NCI-H2107 (cell line): Measurements from ENCODE around the gene CLRN3.

ENCODE experiments used
- DNase-seq: peaks from one replicate; lab custom pipeline; 2025; lab: John Stamatoyannopoulos, UW

The CLRN3 gene

DNA sequence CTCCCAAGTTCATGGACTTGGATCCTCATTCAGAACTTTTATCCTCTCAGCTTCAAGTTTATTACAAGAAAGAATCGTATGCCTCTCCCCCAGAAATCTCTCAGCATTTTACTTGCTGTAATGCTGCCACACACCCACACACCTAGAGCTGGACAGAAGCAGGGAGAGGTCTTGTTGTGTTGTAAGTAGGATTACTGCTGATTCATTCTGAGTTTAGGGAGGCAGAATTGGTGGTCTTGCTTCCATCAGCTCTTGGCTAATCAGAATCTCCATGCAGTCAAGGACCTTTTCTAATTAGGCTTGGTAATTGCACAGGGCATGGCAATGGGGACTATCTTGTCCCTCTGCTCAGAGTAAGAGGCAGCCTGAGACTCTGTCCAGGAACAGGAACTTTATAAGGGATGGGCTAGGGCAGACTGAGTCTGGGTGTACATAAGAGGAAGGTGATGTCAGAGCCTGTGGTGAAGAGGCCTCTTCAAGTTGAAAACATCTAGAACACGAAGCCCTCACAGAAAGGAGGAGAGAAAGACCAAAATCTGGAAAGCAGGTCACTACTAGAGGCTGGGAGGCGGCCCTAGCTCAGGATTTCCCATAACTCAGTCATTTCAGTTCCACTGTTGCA is 7.1 kb upstream of the CLRN3 start:
- DNase-seq: no peak

DNA sequence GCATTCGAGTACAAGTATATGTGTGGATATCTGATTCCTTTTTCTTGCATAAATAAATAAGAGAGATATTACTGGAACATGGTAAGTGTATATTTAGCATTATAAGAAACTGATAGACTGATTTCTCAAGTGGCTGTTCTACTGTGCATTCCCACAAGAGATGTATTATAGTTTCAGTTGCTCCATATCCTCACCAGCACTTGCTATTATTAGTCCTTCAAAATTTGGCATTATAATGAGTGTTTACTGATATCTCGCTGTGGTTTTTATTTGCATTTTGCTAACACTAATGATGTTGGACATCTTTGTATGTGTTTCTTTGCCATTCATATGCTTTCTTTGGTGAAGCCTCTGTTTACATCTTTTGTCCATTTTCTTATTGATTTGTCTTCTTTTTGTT is 4.4 kb upstream of the CLRN3 start:
- no peak for DNase-seq

DNA sequence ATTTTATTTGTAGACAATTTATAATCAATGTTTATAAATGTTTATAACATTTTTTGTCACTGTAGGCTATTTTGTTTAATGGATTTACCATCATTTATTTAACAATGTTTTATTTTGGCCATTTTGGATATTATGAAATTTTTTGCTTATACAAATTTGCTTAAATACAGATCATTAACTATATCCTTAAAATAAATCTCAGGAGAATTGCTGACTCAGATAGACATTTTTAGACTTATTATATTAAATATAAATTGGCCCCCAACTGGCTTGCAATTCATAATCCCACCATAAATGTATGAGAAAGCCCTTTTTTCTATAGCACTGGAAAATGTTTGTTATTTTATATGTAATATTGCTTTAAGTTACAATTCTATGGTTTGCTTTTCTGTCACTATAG is 3.8 kb upstream of the CLRN3 start:
- no peak for DNase-seq

DNA sequence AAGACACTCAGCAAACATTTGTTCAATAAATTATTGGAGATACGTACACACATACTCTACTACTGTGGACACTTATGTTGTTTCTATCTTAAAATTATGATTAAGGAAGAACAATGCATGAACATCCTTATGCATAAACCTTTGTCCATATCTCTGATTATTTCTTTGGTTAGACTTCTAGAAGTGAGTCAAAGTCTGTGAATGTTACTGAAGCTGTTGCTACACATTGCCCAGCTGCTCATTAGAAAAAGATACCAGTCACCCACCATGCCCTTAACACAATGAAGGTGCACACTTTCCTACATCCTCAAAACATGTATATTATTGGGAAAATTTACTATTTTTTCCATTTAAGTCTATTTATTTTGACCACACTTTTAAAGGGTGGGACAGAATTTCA is 1.4 kb upstream of the CLRN3 start:
- DNase-seq: no peak

DNA sequence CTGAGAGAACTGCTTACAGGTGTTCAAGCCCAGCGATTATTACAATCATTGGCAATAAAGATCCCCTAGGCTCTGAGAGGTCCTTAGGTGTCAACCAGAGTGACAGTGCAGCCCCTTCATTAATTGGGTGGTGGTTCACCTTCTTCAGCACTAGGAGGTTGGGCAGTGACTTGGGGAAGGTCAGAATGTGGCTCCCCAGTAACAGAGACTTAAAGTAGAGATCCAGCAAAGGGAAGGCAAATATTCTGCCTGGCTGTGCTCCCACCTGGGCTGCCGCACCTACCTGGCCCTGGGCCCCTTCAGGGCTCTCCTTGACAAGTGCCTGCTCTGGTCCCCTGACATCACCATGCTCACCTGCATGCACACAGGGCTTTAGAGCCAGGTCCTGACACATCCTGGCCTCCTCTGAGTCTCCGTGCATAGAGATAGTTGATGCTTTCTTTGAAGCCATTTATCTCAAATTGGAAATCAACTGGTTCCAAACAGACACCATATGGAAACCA is 1.9 kb downstream of the CLRN3 start:
- no peak for DNase-seq

DNA sequence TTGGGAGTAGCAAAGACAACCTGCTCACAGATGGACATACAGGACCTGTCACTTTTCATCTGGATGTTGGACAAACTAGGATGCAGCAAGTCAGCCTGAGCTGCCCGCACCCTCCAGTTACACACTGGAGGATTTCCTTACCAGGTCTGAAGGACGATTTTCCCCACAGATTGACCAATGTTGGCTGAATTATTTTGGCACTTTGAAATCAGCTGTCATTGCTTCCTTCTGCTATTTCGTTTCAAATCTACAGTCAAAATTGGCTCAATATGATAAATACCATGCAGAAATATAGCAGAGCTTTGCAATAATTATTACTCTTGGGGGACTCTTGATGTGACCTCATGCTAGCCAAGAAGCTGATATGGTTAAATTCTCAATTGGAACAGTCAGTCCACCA is 2.5 kb downstream of the CLRN3 start:
- DNase-seq: no peak

DNA sequence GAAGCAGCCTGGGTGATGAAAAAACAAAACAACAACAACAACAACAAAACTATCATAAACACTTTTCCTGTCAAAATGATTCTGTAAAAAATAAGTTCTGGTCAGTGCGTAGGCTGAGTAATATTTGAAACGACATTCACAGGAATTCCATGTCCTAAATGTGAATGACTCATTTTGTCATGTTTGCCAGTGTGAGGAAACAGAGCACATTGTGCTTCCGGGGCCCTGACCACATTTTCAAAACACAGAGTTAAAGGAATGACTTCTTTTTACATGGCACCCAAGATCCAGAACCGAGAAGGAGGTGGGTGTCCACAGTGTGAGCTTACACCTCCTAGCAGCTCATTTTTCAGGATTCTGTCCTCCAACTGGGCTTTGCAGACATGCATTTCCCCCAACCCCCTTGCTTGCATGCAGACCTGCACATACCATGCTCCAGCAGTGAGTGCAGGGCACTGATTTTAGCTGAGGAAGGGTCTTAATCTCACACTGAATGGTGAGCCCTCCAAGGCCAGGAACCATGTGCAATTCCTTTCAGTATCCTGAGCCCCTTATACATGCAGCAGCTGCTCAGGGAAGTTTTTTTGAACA is 3.0 kb downstream of the CLRN3 start:
- no peak for DNase-seq

DNA sequence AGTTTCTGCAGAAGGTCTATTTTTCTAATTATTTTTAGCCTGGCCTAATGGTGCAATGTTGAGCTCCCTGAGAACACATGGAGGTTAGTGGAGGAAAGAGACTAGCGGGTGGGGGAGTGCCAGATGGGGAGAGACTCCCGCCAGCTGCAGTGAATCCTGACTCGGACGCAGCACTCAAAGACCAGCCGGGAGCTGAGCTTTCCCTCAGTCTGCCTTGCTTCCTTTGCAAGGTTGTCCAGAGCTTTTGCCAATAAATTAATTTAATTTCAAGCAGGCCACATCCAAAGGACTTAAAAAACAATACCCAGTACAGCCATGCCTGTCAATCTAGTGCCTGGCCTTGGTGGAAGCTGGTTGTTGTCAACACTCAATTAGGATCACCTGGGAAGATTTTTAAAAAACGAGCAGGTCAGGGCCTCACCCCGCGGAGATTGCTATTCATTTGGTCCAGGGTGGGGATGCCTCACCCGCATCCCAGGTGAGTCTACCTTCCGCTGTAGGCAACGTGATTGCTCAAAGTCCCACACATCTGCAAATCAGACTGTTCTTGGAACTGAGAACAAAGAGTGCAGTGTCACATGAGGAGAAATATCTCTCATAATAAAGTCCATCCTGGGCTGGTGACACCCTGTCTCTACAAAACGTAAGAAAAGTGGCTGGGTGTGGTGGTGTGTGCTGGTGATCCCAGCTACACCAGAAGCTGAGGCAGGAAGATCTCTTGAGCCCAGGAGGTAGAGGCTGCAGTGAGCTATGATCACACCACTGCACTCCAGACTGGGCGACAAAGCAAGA is 4.0 kb downstream of the CLRN3 start:
- no peak for DNase-seq

DNA sequence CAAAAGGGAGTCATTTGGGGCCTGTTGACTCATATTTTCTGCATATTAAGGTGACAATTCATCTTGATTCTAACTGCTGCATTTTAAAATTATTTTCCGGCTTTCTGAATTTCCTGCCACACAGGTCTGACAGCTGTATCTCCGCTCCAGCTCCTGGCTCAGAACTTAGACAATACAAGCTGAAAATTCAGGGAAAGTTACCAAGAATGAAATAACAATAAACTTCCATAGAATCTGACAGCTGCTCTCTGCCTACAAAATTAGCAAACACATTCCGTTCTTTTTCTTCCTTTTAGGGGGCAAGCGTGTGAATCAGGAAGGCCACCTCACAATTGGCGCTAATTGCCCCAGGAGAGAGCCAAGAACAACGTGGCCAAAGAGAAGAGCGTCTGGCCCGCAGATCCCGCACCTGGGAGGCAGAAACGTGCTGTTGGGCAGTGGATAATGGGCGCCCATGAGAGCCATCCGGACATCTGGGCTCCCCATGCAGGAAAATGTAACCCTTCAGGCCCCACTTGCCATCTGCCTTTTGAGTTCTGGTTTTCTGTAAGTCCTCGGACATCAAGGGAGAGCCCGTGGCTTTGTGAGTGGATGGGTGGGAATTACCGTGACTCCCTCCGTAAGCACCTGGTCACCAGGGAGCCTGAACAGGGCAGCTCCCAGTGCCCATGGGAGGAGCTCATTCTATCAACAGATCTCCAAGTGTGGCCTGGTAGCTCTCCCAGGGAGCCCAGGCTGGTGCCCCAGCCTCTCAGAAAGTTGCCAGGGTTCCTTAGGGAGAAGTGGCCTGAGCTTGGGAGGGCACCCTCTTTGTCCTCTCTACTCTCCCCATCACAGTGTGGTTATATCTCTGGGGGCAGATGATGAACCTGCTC is 5.0 kb downstream of the CLRN3 start:
- DNase-seq: no peak

DNA sequence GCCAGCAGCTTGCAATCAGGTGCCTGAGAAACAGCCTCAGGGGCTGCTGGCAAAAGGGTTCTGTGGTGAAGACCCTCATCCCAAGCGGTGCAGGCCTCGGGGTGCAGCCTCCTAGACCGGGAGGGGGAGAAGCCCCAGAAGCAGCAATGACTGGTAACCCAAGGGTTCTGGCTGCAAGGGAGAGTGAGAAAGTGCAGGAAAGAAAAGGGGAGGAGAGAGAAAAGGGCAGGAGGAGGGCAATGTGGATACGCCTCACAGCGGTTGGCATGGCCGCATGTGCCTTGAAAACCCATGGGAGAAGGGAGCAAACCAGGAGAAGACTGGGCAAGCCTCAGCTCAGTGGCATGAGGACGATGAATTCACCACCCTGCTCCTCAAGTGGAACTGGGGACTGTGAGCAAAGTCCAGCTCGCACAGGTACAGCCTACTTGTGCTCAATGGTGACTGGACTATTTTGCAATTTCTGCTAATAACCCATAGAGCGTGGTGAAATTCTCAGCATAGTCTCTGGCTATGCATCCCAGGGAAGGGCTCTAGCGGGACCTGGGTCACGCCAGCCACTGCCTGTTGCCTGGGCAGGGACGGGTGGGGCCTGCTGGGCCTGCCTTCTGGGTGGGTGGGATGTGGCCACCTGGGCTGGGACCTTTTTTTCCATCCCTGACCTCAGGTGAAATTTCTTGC is 6.2 kb downstream of the CLRN3 start:
- DNase-seq: no peak

DNA sequence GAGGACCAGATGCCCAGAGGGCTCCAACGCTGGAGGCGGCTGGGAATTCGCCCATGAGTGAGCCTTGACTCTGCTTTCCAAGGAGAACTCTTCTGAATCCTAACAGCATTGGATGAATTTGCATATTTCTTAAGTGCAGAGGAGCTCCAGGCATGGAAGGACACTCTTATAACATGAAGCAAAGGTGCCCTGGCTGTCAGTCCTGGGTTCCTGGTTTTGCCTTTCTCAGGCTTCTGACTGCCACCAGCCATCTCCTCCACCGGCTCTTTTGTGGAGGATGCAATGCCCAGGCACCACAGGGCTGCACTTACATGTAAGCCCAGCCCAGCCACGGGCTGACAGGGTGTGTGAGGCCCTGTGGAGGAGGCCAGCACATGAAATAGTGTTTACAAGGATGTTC is 8.2 kb downstream of the CLRN3 start:
- no peak for DNase-seq

DNA sequence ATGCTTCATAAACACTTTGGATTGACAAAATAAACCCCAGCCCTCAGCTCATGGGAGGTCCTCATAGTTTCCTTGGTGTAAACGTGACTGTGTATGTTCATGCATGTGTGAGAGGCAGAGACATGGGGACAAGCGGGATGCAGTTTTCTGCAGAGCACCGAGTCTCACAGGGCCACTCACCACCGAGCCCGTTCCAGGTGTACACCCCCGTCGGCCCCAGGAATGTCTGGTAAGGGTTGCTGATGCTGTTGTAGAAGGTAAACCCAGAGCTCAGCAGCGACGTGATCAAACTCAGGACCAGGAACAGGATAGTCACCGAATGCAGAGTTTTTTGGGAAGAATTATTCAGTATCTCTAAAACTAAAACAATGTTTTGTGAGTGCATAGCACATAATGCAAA is 9.2 kb downstream of the CLRN3 start:
- DNase-seq: no peak

DNA sequence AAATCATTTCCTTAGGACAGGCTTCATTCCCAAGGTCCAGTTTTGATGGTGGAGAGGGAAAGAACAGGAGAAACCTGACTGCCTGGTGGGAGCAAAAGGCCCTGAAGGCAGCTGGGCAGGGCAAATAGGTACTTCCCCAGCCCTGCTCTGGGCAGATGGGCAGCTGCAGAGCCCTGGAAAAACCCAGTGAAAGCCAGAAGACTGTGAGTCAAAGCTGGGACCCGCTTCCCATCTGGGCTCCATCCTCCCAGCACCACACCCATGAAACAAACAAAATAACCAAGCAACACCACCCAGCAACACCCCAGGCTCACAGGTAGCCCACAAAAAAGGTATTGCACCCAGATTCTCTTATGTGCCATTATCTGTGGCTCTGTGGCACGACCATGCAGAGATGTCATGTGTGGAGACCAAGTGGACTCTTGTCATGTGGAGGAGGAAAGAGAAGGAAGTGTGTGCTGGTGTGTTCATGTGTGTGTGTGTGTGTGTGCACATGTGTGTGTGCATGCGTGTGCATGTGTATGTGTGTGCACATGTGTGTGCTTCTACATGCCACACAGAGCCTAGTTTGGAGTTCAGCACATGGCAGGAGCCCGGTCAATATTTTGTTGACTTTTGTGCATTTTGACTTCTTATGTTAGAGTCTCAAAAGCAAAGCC is 9.8 kb downstream of the CLRN3 start:
- DNase-seq: no peak

DNA sequence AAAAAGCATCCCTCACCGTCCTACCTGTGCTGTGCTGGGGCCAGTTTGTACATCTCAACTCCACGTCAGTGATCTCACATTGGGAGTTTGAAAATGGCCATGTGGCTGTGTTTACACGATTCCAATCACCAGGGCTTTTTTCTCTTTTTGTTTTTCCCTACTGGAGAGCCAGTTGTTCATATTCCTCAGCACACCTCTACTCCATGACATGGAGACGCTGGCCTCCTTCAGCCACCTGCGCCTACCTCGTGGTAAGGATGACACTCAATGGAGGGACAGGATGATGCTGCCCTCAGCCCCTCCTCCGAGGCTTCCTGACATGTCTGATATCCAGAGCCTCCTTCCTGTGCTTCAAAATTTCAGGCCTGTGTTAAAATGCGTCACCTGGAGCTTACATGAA is 10.3 kb downstream of the CLRN3 start:
- no peak for DNase-seq

DNA sequence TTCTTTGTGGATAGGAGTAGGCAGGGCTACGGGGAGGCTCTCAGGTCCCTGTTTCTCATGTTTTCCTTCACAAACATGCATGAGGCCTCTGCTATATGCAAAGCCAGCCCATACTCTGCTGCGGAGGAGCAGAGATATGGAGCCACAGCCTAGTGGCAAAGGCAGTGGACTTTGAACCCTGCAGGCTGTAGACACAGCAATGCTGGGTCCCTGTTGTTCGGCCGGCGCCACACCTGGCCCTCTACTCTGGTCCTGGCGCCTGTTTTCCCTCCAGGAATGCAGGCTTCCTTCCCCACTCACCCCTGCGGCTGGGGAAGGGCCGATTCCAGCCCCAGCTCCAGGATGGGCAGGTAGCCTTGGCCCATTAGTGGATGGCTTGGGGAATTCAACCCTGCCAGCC is 11.5 kb downstream of the CLRN3 start:
- no peak for DNase-seq

DNA sequence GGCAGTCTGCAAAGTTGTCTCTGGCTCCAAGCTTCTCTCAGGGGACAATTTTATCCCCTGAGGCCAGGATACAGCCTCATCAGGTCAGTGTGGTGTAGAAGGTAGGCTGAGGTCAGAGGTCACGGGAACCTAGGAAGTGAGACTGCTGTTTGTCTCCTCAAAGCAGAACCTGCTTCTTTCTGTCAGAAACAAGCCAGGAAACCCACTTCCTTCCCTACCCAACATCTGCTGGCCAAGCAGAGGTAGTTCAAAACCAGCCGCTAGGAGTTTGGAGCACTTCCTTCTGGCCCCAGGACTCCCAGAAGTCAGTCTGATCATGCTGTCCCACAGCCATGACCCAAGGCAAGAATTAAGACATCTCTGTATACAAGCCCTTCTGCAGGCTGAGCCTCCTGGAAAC is 12.2 kb downstream of the CLRN3 start:
- DNase-seq: no peak

DNA sequence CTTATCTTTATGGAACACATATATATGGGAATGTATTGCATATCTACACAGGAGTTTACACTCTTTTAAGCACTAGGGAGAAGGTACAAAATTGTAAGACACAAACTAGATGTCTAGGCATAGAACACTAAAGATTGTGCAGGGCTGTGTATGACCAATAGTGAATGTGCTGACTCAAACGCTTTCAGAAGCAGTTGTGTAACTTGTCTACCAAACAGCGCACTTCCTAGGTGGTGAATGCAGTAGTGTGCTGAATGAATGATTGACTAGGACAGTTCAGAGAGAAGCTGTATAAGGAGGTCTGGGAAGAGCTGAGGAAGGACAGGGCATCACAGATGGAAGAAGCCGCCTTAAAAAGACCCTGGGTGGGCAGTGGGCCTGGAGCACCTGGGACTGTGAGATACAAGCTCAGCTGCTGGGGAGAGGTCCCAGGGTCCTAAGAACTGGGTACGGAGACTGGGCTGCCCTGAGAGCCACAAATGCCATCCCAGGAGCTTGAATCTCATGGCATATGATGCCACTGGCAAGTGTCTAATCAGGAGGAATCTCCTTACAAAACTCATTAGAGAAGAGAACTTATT is 14.2 kb downstream of the CLRN3 start:
- DNase-seq: no peak

DNA sequence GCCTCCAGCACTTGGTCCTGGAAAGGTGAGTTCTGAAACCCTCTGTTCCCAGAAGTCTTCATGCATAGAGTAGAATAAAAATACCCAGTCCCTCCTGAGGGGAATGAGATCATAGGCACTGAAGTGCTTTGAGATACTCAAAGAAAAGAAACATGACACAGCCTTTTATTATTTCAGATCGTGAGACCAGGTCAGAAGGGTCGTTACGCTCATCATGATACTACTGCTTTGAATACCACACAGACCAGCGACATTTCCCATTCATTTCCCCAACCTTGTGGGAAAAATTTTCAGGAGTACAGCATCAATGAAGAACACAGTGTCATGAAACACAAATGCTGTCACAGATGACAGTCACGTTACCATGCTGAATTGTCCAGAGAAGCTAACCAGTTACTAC is 15.0 kb downstream of the CLRN3 start:
- no peak for DNase-seq

DNA sequence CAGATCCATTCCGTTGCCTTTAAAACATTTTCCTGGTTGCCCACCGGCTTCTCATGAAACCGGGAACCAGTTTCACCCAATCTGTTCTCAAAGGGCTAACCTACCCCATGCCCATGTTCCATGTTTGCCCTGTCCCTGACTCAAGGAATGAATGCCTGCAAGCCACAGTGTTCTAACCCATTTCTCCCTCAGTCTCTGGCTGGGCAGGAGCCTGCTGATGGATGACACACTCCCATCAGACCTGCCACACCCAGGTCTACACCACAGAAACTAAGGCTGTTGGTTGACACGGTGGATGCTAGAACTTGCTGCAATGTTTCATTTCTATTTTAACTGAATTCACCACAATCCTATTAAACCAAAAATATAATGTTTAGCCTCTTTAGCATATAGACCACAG is 15.6 kb downstream of the CLRN3 start:
- no peak for DNase-seq

DNA sequence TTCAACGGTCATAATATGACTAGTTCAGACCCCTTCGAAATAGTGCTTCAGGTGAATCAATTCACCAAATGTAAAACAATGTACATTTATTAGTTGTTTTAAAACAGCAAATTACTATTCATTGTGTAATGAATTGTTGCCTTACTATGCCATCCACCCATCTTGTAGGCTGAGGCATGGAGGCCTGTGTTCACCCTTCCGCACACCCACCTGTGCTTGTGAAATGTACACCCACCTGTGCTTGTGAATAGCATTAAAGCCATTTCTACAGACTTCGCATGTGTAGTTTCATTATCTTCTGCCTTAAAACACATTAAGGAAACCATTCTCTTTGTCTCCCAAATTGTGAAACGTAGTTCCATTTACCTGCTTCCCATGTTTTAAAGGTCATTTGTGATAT is 16.8 kb downstream of the CLRN3 start:
- no peak for DNase-seq

DNA sequence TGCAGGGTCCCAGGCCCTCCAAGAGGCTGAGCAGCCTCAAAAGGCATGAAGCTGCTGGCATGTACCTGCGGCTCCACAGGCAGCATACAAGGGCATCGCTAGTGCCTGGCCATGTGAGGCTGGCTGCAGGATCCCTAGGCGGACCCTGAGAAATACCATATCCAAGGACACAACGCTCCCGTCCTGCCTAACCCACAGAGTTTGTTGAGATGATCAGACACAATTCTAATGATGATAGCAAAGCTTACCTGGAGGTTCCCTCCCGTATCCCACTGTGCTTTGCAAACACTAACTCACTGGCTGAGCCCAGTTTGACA is 17.3 kb downstream of the CLRN3 start:
- DNase-seq: no peak
